Sigmoid colon (tissue), 3 donors: Measurements from ENCODE around the gene HSD17B2.

Source experiments
- CTCF ChIP-seq, 4 experiments: fragments of 450-650 bp in 3 of 4; fragments of 200-600 bp in 1 of 4; IDR thresholded peaks; one replicate each; pipeline ENCODE4 v1.5.1; 2016 to 2019; ENCODE audit warnings: antibody characterized with exemption in 4 of 4, mild to moderate bottlenecking in 3 of 4, moderate library complexity in 2 of 4
- POLR2A ChIP-seq, 2 donors: fragments of 450-650 bp; IDR thresholded peaks; one replicate each; pipeline ENCODE4 v1.6.1; 2016; ENCODE audit warnings: antibody characterized with exemption in 2 of 2, mild to moderate bottlenecking in 2 of 2, moderate library complexity in 2 of 2

DNA sequence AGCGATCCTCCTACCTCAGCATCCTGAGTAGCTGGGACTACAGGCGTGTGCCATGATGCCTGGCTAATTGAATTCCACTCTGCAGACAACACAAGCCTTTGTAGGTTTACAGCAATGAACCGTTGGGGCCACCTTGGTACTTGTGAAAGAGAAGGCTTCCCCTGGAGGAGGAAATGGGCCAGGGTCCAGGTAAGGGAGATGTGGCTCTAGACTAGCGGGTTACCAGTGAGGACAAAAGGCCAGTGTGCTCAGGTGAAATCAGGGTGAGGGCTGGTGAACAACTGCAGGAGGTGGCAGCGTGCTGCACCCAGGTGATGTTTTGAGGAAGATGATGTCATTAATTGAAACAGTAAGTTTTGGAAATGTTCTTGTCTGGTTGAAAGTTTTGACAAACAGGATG, 30.5 kb upstream of the HSD17B2 start:
- TF ChIP-seq CTCF (IDR thresholded peaks at IDR 0.05), result no peak
- TF ChIP-seq POLR2A (IDR thresholded peaks at IDR 0.05), result no peak
